GM19238 (cell line): ENCODE data around the gene SLC35G2.
"Not testable (repeated sequence)": the region's sequence is repeated elsewhere in the genome, so short reads cannot be mapped to it uniquely, and the experiment has no call there.

Experiments
- DNase-seq: peaks from one replicate; pipeline ENCODE4 v3.0.0; 2011; ENCODE audit warnings: low spot score; ENCODE audit not compliant: insufficient read length

Gene SLC35G2

GRCh38 chr3:136835089-136835812, 16.3 kb downstream of the SLC35G2 start:
- no peak for DNase-seq

- no peak for DNase-seq
Measured at GRCh38 chr3:136835813-136836510, 17.0 kb downstream of the SLC35G2 start.

- no peak for DNase-seq
Measured at GRCh38 chr3:136836511-136837156, 17.7 kb downstream of the SLC35G2 start.

GRCh38 chr3:136838641-136839555, 20.0 kb downstream of the SLC35G2 start:
- DNase-seq = no peak

- no peak for DNase-seq
Measured at GRCh38 chr3:136839556-136839931, 20.6 kb downstream of the SLC35G2 start.

GRCh38 chr3:136840252-136840651, 21.3 kb downstream of the SLC35G2 start:
- no peak for DNase-seq

GRCh38 chr3:136842294-136842693, 23.4 kb downstream of the SLC35G2 start:
- DNase-seq = no peak

GRCh38 chr3:136844724-136845123, 25.8 kb downstream of the SLC35G2 start:
- no peak for DNase-seq

- no peak for DNase-seq
Measured at GRCh38 chr3:136852180-136852579, 33.3 kb downstream of the SLC35G2 start.

- no peak for DNase-seq
Measured at GRCh38 chr3:136856665-136857064, 37.7 kb downstream of the SLC35G2 start.

- DNase-seq = no peak
Measured at GRCh38 chr3:136858381-136858780, 39.5 kb downstream of the SLC35G2 start.

- no peak for DNase-seq
Measured at GRCh38 chr3:136860541-136860940, 41.6 kb downstream of the SLC35G2 start.

- peak; percentile 87 for DNase-seq
Measured at GRCh38 chr3:136861890-136862616, 43.1 kb downstream of the SLC35G2 start, which contains the start of gene NCK1. Gene NCK1 (plus strand): TSS chr3:136862208. CDS start chr3:136928002, 65,794 bp downstream.

- DNase-seq = peak; percentile 25
Measured at GRCh38 chr3:136862617-136863322, 43.8 kb downstream of the SLC35G2 start.

GRCh38 chr3:136869282-136869681, 50.4 kb downstream of the SLC35G2 start:
- DNase-seq = no peak

GRCh38 chr3:136872258-136872657, 53.3 kb downstream of the SLC35G2 start:
- not testable (repeated sequence) for DNase-seq

GRCh38 chr3:136879510-136879909, 60.6 kb downstream of the SLC35G2 start:
- DNase-seq = not testable (repeated sequence)

GRCh38 chr3:136882571-136882970, 63.6 kb downstream of the SLC35G2 start:
- DNase-seq = no peak

GRCh38 chr3:136883967-136884720, 65.2 kb downstream of the SLC35G2 start:
- no peak for DNase-seq
